ENCODE results near the gene AIFM2.
"Not testable (repeated sequence)": the region's sequence is repeated elsewhere in the genome, so short reads cannot be mapped to it uniquely, and the experiment has no call there.

Gene AIFM2

GRCh38 chr10:70120417-70120816 is 12.2 kb downstream of the AIFM2 start:
- H3K4me3 Mint-ChIP-seq: no peak overlapping the region
- peaks cover 7% of the 10 kb centered on the region for H3K36me3 Mint-ChIP-seq (ENCODE audit: low read depth)
- H3K4me1 Mint-ChIP-seq (ENCODE audit: low read depth): peaks cover 6% of the 10 kb centered on the region
- no peak overlapping the region for H3K27ac Mint-ChIP-seq
- H3K9me3 Mint-ChIP-seq: no peaks in the 10 kb centered on the region
- H3K27me3 Mint-ChIP-seq: no peaks in the 10 kb centered on the region

GRCh38 chr10:70119623-70120022 is 13.0 kb downstream of the AIFM2 start:
- H3K36me3 Mint-ChIP-seq (ENCODE audit: low read depth): peaks cover 7% of the 10 kb centered on the region
- H3K4me3 Mint-ChIP-seq: no peak overlapping the region
- H3K4me1 Mint-ChIP-seq (ENCODE audit: low read depth): peaks cover 6% of the 10 kb centered on the region
- H3K9me3 Mint-ChIP-seq: no peaks in the 10 kb centered on the region
- H3K27ac Mint-ChIP-seq: no peak overlapping the region
- no peaks in the 10 kb centered on the region for H3K27me3 Mint-ChIP-seq

GRCh38 chr10:70119197-70119596 is 13.4 kb downstream of the AIFM2 start:
- Mint-ChIP-seq H3K4me1 (ENCODE audit: low read depth) (peaks cover 6% of the 10 kb centered on the region), H3K9me3 (no peaks in the 10 kb centered on the region), H3K27me3 (no peaks in the 10 kb centered on the region), H3K27ac (no peak overlapping the region), H3K4me3 (no peak overlapping the region), H3K36me3 (ENCODE audit: low read depth) (peaks cover 7% of the 10 kb centered on the region)

DNA sequence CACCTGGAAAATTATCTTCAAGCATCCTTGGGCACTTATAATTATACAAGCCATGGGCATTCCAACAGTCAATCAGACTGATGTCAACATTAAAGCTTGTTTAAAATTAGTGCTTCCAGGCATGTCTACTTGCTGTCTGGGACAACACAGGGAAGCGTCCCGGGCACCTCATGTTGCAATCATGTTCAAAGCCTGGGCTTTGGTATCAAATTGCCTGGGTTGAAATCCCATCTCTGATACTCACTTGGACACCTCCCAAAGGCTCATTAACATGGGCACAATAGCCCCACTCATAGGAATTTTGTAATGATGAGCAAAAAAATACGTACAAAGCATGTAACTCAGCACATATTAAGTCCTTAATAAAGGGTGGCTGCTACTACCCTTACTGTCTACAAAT is 14.4 kb downstream of the AIFM2 start:
- no peaks in the 10 kb centered on the region for H3K27me3 Mint-ChIP-seq
- peak overlapping the region; percentile 13 for H3K27ac Mint-ChIP-seq
- H3K4me3 Mint-ChIP-seq: no peak overlapping the region
- peaks cover 6% of the 10 kb centered on the region for H3K4me1 Mint-ChIP-seq (ENCODE audit: low read depth)
- H3K9me3 Mint-ChIP-seq: no peaks in the 10 kb centered on the region
- H3K36me3 Mint-ChIP-seq (ENCODE audit: low read depth): peaks cover 14% of the 10 kb centered on the region

DNA sequence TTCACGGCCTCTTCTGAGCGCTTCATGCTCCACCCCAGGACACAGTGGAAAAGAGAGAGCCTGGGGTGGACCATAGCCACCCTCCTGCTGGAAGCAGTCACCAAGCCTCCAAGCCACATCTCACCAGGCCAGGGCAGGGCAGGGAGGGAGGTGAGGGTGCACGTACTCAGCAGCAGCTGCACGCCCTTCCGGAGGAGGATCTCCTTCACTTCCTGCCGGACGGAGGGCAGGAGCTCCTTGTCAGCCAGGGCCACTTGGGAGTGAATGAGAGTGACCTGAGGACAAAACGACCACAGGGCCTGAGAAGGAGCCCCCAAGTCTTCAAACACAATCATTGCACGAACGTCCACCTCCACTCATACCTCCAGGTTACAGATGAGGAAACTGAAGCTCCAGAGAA is 15.0 kb downstream of the AIFM2 start:
- Mint-ChIP-seq H3K9me3 (no peaks in the 10 kb centered on the region), H3K27ac (peak overlapping the region; percentile 13), H3K4me3 (no peak overlapping the region), H3K27me3 (no peaks in the 10 kb centered on the region), H3K4me1 (ENCODE audit: low read depth) (peaks cover 6% of the 10 kb centered on the region), H3K36me3 (ENCODE audit: low read depth) (peaks cover 18% of the 10 kb centered on the region)

GRCh38 chr10:70115948-70116682 is 16.5 kb downstream of the AIFM2 start:
- Mint-ChIP-seq H3K27ac (peak overlapping the region; percentile 54), H3K36me3 (ENCODE audit: low read depth) (peaks cover 18% of the 10 kb centered on the region), H3K9me3 (no peaks in the 10 kb centered on the region)

GRCh38 chr10:70114902-70115301 is 17.7 kb downstream of the AIFM2 start:
- Mint-ChIP-seq H3K27me3 (no peaks in the 10 kb centered on the region), H3K9me3 (no peaks in the 10 kb centered on the region), H3K4me1 (ENCODE audit: low read depth) (peaks cover 6% of the 10 kb centered on the region), H3K36me3 (ENCODE audit: low read depth) (peaks cover 10% of the 10 kb centered on the region), H3K27ac (no peak overlapping the region), H3K4me3 (no peak overlapping the region)

More at GRCh38 chr10:70115948-70116682, 16.5 kb downstream of the AIFM2 start:
- H3K4me1 Mint-ChIP-seq (ENCODE audit: low read depth): peaks cover 6% of the 10 kb centered on the region
- H3K27me3 Mint-ChIP-seq: no peaks in the 10 kb centered on the region
- H3K4me3 Mint-ChIP-seq: no peak overlapping the region

GRCh38 chr10:70112071-70112470 is 20.6 kb downstream of the AIFM2 start:
- Mint-ChIP-seq H3K9me3 (no peaks in the 10 kb centered on the region), H3K27me3 (no peaks in the 10 kb centered on the region), H3K36me3 (ENCODE audit: low read depth) (peaks cover 10% of the 10 kb centered on the region), H3K4me1 (ENCODE audit: low read depth) (peaks cover 6% of the 10 kb centered on the region), H3K4me3 (no peak overlapping the region), H3K27ac (no peak overlapping the region)

GRCh38 chr10:70111496-70111895 is 21.1 kb downstream of the AIFM2 start:
- Mint-ChIP-seq H3K27me3 (no peaks in the 10 kb centered on the region), H3K36me3 (ENCODE audit: low read depth) (peaks cover 10% of the 10 kb centered on the region), H3K9me3 (no peaks in the 10 kb centered on the region), H3K27ac (no peak overlapping the region), H3K4me1 (ENCODE audit: low read depth) (peaks cover 6% of the 10 kb centered on the region), H3K4me3 (no peak overlapping the region)

- no peak overlapping the region for H3K27ac Mint-ChIP-seq
- H3K4me1 Mint-ChIP-seq (ENCODE audit: low read depth): no peaks in the 10 kb centered on the region
- no peaks in the 10 kb centered on the region for H3K27me3 Mint-ChIP-seq
- no peaks in the 10 kb centered on the region for H3K9me3 Mint-ChIP-seq
- peaks cover 10% of the 10 kb centered on the region for H3K36me3 Mint-ChIP-seq (ENCODE audit: low read depth)
- no peak overlapping the region for H3K4me3 Mint-ChIP-seq
Observed at GRCh38 chr10:70109064-70109729, 23.4 kb downstream of the AIFM2 start.

DNA sequence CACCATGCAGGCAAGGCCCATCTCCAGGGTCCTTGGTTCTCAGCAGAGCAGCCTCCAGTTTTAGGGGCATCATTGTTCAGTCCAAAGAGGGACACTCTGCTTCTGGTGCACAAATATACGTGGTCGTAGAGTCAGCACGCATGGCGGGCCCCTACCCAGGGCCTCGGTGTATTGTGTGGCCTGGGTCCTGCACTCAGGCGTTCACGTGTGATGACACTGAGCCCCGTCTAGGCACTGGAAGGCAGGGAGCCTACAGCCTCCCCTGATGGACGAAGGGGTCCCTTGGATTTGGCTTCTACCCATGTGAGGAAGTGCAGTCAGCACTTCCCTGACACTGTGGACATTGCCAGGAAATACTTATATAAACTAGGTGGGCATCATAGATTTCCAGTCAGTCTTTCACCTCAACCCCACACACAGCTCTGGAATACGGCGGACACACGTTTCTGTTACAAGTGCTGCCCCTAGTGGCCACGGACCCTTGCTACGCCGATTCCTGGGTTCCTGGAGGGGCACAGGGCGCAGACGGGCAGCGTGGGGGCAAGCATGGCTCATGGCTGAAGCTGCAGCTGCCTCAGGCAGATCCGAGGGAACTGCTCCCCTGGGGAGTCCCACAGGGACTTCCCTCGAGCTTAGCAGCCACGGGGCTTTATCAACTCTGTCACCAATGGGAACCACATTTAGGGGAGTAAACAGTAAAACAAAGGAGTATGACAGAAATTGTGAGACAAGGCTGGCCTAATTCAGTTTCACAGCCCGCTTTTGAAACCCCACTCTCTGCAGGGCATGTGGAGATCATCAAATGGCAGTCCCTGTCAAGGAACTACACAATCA is 25.4 kb downstream of the AIFM2 start:
- no peaks in the 10 kb centered on the region for H3K36me3 Mint-ChIP-seq (ENCODE audit: low read depth)
- no peak overlapping the region for H3K4me3 Mint-ChIP-seq
- H3K9me3 Mint-ChIP-seq: no peaks in the 10 kb centered on the region
- no peak overlapping the region for H3K27ac Mint-ChIP-seq
- H3K4me1 Mint-ChIP-seq (ENCODE audit: low read depth): no peaks in the 10 kb centered on the region
- no peaks in the 10 kb centered on the region for H3K27me3 Mint-ChIP-seq

GRCh38 chr10:70101668-70102067 is 31.0 kb downstream of the AIFM2 start:
- Mint-ChIP-seq H3K27me3 (no peaks in the 10 kb centered on the region), H3K36me3 (ENCODE audit: low read depth) (peaks cover 4% of the 10 kb centered on the region), H3K27ac (no peak overlapping the region)

GRCh38 chr10:70101068-70101562 is 31.5 kb downstream of the AIFM2 start:
- not testable (repeated sequence) for H3K4me1 Mint-ChIP-seq (ENCODE audit: low read depth)

More at GRCh38 chr10:70101668-70102067, 31.0 kb downstream of the AIFM2 start:
- Mint-ChIP-seq H3K9me3 (no peaks in the 10 kb centered on the region), H3K4me1 (ENCODE audit: low read depth) (no peaks in the 10 kb centered on the region), H3K4me3 (no peak overlapping the region)

GRCh38 chr10:70098271-70098670 is 34.4 kb downstream of the AIFM2 start:
- no peaks in the 10 kb centered on the region for H3K9me3 Mint-ChIP-seq
- peaks cover 12% of the 10 kb centered on the region for H3K36me3 Mint-ChIP-seq (ENCODE audit: low read depth)
- no peaks in the 10 kb centered on the region for H3K27me3 Mint-ChIP-seq
- H3K4me3 Mint-ChIP-seq: no peak overlapping the region
- no peak overlapping the region for H3K27ac Mint-ChIP-seq
- peaks cover 22% of the 10 kb centered on the region for H3K4me1 Mint-ChIP-seq (ENCODE audit: low read depth)

More at GRCh38 chr10:70101068-70101562, 31.5 kb downstream of the AIFM2 start:
- not testable (repeated sequence) for H3K9me3 Mint-ChIP-seq; H3K36me3 Mint-ChIP-seq (ENCODE audit: low read depth); H3K27me3 Mint-ChIP-seq; H3K4me3 Mint-ChIP-seq; H3K27ac Mint-ChIP-seq

DNA sequence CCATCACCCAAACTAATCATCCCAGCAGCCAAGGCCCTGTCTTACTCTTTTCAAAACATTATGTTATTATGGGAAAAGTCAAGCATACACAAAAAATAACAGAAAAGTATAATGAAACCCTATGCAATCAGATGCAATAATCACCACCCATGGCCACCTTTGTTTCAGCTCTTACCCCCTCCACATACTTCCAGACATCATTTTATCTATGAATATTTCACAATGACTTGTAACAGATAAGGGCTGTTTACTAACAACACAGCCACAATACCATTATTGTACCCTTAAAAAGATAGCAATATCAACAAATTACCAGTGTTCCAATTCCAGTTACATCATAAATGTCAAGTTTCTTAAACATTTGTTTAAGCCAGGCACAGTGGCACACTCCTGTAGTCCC is 35.2 kb downstream of the AIFM2 start:
- H3K27me3 Mint-ChIP-seq: no peaks in the 10 kb centered on the region
- no peak overlapping the region for H3K27ac Mint-ChIP-seq

More for the DNA sequence above, 35.2 kb downstream of the AIFM2 start:
- H3K4me3 Mint-ChIP-seq: no peak overlapping the region
- no peaks in the 10 kb centered on the region for H3K9me3 Mint-ChIP-seq
- peaks cover 30% of the 10 kb centered on the region for H3K4me1 Mint-ChIP-seq (ENCODE audit: low read depth)
- H3K36me3 Mint-ChIP-seq (ENCODE audit: low read depth): peaks cover 12% of the 10 kb centered on the region
